Gastroesophageal sphincter (tissue), 3 donors: ENCODE results near the gene GPX2.

Source experiments
- CTCF ChIP-seq, 4 experiments: fragments of 200-600 bp in 2 of 4; fragments of 450-650 bp in 2 of 4; sonication (generic) in 1 of 4; IDR thresholded peaks; one replicate each; pipeline ENCODE4 v1.5.1; 2017 to 2019; ENCODE audit warnings: antibody characterized with exemption in 4 of 4, mild to moderate bottlenecking in 2 of 4, moderate library complexity in 2 of 4
- EP300 ChIP-seq: sonication (generic); formaldehyde crosslinking; IDR thresholded peaks from one replicate; pipeline ENCODE4 v1.6.1; 2017; ENCODE audit warnings: antibody characterized with exemption, mild to moderate bottlenecking
- POLR2A ChIP-seq, 2 donors: fragments of 450-650 bp; IDR thresholded peaks; one replicate each; pipeline ENCODE4 v1.6.1; 2017; ENCODE audit warnings: antibody characterized with exemption in 2 of 2, mild to moderate bottlenecking in 2 of 2, moderate library complexity in 1 of 2
- POLR2AphosphoS5 ChIP-seq: sonication (generic); formaldehyde crosslinking; IDR thresholded peaks from one replicate; pipeline ENCODE4 v1.6.1; 2017; ENCODE audit warnings: antibody characterized with exemption

GRCh38 chr14:64951724-64952123 lies 9.2 kb upstream of the GPX2 start:
- TF ChIP-seq CTCF (IDR thresholded peaks at IDR 0.05), result no peak
- TF ChIP-seq POLR2AphosphoS5, result no peak
- no peak for TF ChIP-seq POLR2A (IDR thresholded peaks at IDR 0.05)
- no peak for TF ChIP-seq EP300
